ENCODE data around the gene USP6NL.

- TF ChIP-seq POLR2AphosphoS5 (IDR thresholded peaks at IDR 0.05; ENCODE audit: low read depth, low read length) (no peak), POLR2A (IDR thresholded peaks at IDR 0.05; ENCODE audit: low read depth, low read length) (no peak), TAF1 (IDR thresholded peaks at IDR 0.05; ENCODE audit: borderline replicate concordance, low read depth, low read length) (no peak)
Measured at GRCh38 chr10:11581213-11581612, 30.2 kb downstream of the USP6NL start.

All from GM12892 (cell line).